Measurements from ENCODE around the gene STPG3. TPM values are rescaled to one million over a fixed set of nuclear protein-coding genes. Genes with fewer than 3 reads are reported as not detected.

Gene STPG3
- total and polyA plus RNA-seq, 2 of the 13 experiments (the other 11 are each of a cell fraction or from before 2014, with no cell fraction given), result not detected

DNA sequence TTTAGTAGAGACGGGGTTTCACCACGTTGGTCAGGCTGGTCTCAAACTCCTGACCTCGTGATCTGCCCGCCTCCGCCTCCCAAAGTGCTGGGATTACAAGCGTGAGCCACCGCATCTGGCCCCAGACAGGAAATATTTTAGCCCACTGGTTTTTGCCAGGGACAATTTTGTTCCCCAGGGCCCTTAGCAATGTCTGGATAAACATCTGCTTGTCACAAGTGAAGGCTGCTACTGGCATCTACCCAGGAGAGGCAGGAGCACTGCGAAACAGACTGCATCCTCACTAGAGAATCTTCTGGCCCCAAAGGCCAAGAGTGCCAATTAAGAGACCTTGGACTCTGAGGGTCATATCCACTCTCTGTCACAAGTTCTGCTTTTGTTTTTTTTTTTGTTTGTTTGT lies 48.1 kb upstream of the STPG3 start:
- Histone ChIP-seq H3K4me3 (replicated peaks in 1 of 3; ENCODE audit: insufficient read depth in 1 of 3, low read depth in 2 of 3, low read length in 3 of 3) (no peak overlapping the region), H3K9me3 (ENCODE audit: low read length) (no peaks in the 10 kb centered on the region), H2AFZ (ENCODE audit: low read length) (no peak overlapping the region), H3K36me3 (replicated peaks in 1 of 2; ENCODE audit: control insufficient read depth in 1 of 2, insufficient read depth in 2 of 2, low read length in 2 of 2) (no peaks in the 10 kb centered on the region), H3K9ac (ENCODE audit: insufficient read depth, low read depth, low read length) (no peak overlapping the region), H3K79me2 (ENCODE audit: insufficient read depth, low read length) (peaks cover 57% of the 10 kb centered on the region), H3K4me2 (ENCODE audit: low read depth, low read length) (peak overlapping the region; percentile 95), H3K27ac (ENCODE audit: extremely low read length, insufficient read depth, low read length) (peak overlapping the region; percentile 96), H3K27me3 (ENCODE audit: control insufficient read depth in 1 of 2, insufficient read depth in 2 of 2, low read length in 2 of 2) (no peaks in the 10 kb centered on the region; a peak in 1 of 5 replicates), H3K4me1 (ENCODE audit: insufficient read depth, low read length) (peaks cover 60% of the 10 kb centered on the region), H4K20me1 (ENCODE audit: insufficient read depth, low read length) (peaks cover 4% of the 10 kb centered on the region; the same call in 1 of the 2 replicates)
- no peak for TF ChIP-seq ZNF781 (CRISPR knock-in tag; IDR thresholded peaks at IDR 0.05; ENCODE audit: borderline replicate concordance, not compliant biosample characterization)
- peak; percentile 31; the same call in 1 of the 2 replicates for TF ChIP-seq HNF4A (CRISPR knock-in tag; IDR thresholded peaks at IDR 0.05)
- TF ChIP-seq ZNF572 (CRISPR knock-in tag; IDR thresholded peaks at IDR 0.05), result no peak
- TF ChIP-seq MTF2 (CRISPR knock-in tag; IDR thresholded peaks at IDR 0.05; ENCODE audit: borderline replicate concordance), result no peak
- TF ChIP-seq SIN3A (IDR thresholded peaks at IDR 0.05; ENCODE audit: borderline replicate concordance, low read depth, low read length), result no peak
- peak; percentile 8 for TF ChIP-seq ASH2L (IDR thresholded peaks at IDR 0.05; ENCODE audit: insufficient read length, low read depth, low read length)
- no peak for TF ChIP-seq ZNF234 (CRISPR knock-in tag; conservative IDR thresholded peaks at IDR 0.05)
- no peak for TF ChIP-seq BRCA1 (CRISPR knock-in tag; IDR thresholded peaks at IDR 0.05)
- TF ChIP-seq ZNF121 (CRISPR knock-in tag; IDR thresholded peaks at IDR 0.05), result no peak
- 0 out of 2 replicates have a peak, but pooled peaks have one; percentile 26 for TF ChIP-seq ZNF605 (CRISPR knock-in tag; IDR thresholded peaks at IDR 0.05)
- no peak for TF ChIP-seq ATF1 (CRISPR knock-in tag; IDR thresholded peaks at IDR 0.05)
- no peak for TF ChIP-seq ZNF343 (CRISPR knock-in tag; IDR thresholded peaks at IDR 0.05)
- TF ChIP-seq, protein P1, sequence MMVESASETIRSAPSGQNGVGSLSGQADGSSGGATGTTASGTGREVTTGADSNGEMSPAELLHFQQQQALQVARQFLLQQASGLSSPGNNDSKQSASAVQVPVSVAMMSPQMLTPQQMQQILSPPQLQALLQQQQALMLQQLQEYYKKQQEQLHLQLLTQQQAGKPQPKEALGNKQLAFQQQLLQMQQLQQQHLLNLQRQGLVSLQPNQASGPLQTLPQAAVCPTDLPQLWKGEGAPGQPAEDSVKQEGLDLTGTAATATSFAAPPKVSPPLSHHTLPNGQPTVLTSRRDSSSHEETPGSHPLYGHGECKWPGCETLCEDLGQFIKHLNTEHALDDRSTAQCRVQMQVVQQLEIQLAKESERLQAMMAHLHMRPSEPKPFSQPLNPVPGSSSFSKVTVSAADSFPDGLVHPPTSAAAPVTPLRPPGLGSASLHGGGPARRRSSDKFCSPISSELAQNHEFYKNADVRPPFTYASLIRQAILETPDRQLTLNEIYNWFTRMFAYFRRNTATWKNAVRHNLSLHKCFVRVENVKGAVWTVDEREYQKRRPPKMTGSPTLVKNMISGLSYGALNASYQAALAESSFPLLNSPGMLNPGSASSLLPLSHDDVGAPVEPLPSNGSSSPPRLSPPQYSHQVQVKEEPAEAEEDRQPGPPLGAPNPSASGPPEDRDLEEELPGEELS (CRISPR knock-in tag; IDR thresholded peaks at IDR 0.05), result peak; percentile 31; the same call in 1 of the 2 replicates
- no peak for TF ChIP-seq HDAC1 (CRISPR knock-in tag; IDR thresholded peaks at IDR 0.05)
- no peak for TF ChIP-seq HNF4G (IDR thresholded peaks at IDR 0.05; ENCODE audit: borderline replicate concordance, low read depth, low read length)
- TF ChIP-seq HNF4G (CRISPR knock-in tag; IDR thresholded peaks at IDR 0.05; ENCODE audit: borderline replicate concordance, low read depth), result no peak
- TF ChIP-seq, protein P2, sequence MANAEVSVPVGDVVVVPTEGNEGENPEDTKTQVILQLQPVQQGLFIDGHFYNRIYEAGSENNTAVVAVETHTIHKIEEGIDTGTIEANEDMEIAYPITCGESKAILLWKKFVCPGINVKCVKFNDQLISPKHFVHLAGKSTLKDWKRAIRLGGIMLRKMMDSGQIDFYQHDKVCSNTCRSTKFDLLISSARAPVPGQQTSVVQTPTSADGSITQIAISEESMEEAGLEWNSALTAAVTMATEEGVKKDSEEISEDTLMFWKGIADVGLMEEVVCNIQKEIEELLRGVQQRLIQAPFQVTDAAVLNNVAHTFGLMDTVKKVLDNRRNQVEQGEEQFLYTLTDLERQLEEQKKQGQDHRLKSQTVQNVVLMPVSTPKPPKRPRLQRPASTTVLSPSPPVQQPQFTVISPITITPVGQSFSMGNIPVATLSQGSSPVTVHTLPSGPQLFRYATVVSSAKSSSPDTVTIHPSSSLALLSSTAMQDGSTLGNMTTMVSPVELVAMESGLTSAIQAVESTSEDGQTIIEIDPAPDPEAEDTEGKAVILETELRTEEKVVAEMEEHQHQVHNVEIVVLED (CRISPR knock-in tag; IDR thresholded peaks at IDR 0.05; ENCODE audit: borderline replicate concordance), result no peak
- ATAC-seq, result no peak
- CTCF ChIA-PET (ENCODE audit: low intra/inter-chr PET ratio, low total read pairs), result no interaction called here
- no peak for FAIRE-seq
- intact Hi-C loops (cut with micrococcal nuclease; ENCODE audit: unreplicated experiment) (no loop called here), in situ Hi-C loops (cut with HindIII; ENCODE audit: extremely low pct_ligation_motif_present, low pct_unique_long_range_greater_than_20kb) (no loop called here)
- no TSS peak for BruUV-seq (replicated peaks)
- 14% methylated on average over 8 of the region's 8 CpGs for WGBS (ENCODE audit: low lambda C conversion rate)
- POLR2A ChIA-PET, result interaction anchor here (1.0 to 8.8 kb wide), 9 partner anchors 14 to 147 kb away, joined by 3 to 225 read pairs (median 15); partner anchors contain the start of genes ANAPC2, CYSRT1, RNF208 and RNF224
- no peak for DNase-seq (ENCODE audit: low spot score)

All from HepG2 (cell line).